GM19372 (cell line): ENCODE measurements around the gene GATA3.

ENCODE experiments used
- ATAC-seq: cut with Tn5 transposase; IDR thresholded peaks from one replicate; pipeline ENCODE4 v1.9.1; 2021; ENCODE audit warnings: mild to moderate bottlenecking, low read depth, moderate library complexity; ENCODE audit not compliant: unreplicated experiment

GATA3 gene

GRCh38 chr10:8049865-8050555 is 4.5 kb upstream of the GATA3 start:
- ATAC-seq = no peak

- ATAC-seq = no peak
Measured at GRCh38 chr10:8050556-8051108, 3.9 kb upstream of the GATA3 start.

GRCh38 chr10:8051109-8051821 is 3.2 kb upstream of the GATA3 start:
- ATAC-seq = no peak

GRCh38 chr10:8051851-8052257 is 2.6 kb upstream of the GATA3 start:
- ATAC-seq = no peak

- no peak for ATAC-seq
Measured at GRCh38 chr10:8052341-8052955, 2.0 kb upstream of the GATA3 start.

GRCh38 chr10:8052956-8053445 is 1.5 kb upstream of the GATA3 start:
- no peak for ATAC-seq

- peak; percentile 64 for ATAC-seq
Measured at GRCh38 chr10:8053446-8054243, 843 bp upstream of the GATA3 start.

GRCh38 chr10:8054244-8054493 is 319 bp upstream of the GATA3 start:
- ATAC-seq = peak; percentile 4

GRCh38 chr10:8055420-8056349 is 1.2 kb downstream of the GATA3 start:
- ATAC-seq = no peak

DNA sequence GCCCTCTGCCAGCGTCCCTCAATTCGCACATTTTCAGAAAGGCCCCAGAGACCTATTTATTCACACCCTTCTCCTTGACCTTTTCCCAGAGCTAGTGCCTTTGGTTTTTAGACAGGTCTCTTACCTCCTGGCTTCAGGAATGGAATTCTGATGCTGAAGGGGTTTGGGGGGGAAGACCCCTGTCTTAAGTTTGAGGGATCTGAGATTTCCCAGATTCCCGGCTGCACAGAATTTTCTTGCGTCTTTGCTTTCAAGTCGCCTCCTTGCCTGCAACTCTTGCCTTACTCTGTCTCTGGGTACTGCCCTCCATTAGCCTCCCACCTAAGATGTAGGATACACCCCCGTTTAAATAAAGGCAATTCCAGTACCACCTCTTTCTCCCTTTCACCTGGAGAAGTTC is 1.9 kb downstream of the GATA3 start:
- no peak for ATAC-seq

- ATAC-seq = no peak
Measured at GRCh38 chr10:8056871-8057331, 2.4 kb downstream of the GATA3 start.

GRCh38 chr10:8057636-8058273 is 3.3 kb downstream of the GATA3 start:
- no peak for ATAC-seq

GRCh38 chr10:8058274-8059111 is 4.0 kb downstream of the GATA3 start:
- ATAC-seq = no peak

DNA sequence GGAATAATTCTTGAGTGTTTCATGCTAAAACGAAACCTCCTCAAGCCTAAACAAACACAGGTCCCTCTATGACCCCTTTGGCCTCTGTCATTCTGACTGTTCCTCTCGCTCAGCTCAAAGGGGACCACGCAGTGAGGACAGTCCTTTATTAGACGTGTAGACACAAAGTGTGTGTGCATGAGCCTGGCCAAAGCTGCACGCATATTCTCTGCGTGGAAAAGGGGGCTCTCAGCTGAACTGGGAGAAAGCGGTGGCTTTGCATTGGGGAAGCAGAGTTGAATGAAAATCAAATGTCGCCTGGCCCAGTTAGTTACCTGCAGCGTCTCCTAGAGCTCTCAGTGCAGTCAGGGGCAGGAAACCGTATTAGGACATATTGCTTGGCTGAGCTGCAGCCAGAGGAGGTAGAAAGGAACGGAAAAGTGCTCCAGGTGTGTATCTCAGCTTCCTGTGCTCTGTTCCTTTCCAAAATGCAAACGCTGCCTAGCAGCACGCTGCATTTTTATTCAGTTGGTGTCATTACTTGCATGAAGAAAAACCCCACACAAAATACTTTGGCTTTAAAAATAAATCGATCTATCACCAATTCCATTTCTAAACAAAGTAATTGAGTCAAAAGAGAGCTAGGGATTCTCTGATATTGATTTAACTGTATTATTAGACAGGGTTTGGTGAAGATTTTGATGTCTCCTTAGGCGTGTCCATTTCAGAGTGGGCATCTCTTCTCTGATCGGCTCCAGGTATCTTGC is 4.9 kb downstream of the GATA3 start:
- ATAC-seq = no peak

- ATAC-seq = peak; percentile 39
Measured at GRCh38 chr10:8060010-8060703, 5.7 kb downstream of the GATA3 start.

- no peak for ATAC-seq
Measured at GRCh38 chr10:8060704-8061121, 6.2 kb downstream of the GATA3 start.
